Measurements from ENCODE around the gene RELB. TPM values are rescaled to one million over a fixed set of nuclear protein-coding genes. Genes with fewer than 3 reads are reported as not detected.
"Not testable (repeated sequence)": the region's sequence is repeated elsewhere in the genome, so short reads cannot be mapped to it uniquely, and the experiment has no call there.

RELB gene
- total RNA-seq, 3 donors from 2014 or later (not counting 1 experiment from before 2014, with no cell fraction given): 92.4 to 119 (median 105) TPM

GRCh38 chr19:44968118-44968517 is 33.1 kb upstream of the RELB start:
- Histone ChIP-seq H3K9me3 (ENCODE audit: control insufficient read depth, insufficient read depth, low read length) (no peaks in the 10 kb centered on the region), H3K27ac (ENCODE audit: low read length) (no peak overlapping the region), H3K27me3 (ENCODE audit: control insufficient read depth, insufficient read depth, low read length) (no peaks in the 10 kb centered on the region), H3K4me3 (ENCODE audit: low read length) (no peak overlapping the region), H3K36me3 (ENCODE audit: control insufficient read depth, insufficient read depth, low read length) (peaks cover 31% of the 10 kb centered on the region), H3K4me1 (ENCODE audit: control insufficient read depth, insufficient read depth, low read length) (no peaks in the 10 kb centered on the region)
- intact Hi-C loops (cut with micrococcal nuclease): no loop called here
- no peak for ATAC-seq
- WGBS (ENCODE audit: insufficient coverage): 93% methylated on average over 5 of the region's 5 CpGs
- Mint-ChIP-seq H3K9me3 (no peaks in the 10 kb centered on the region), H3K27me3 (ENCODE audit: low read depth in 2 of 2) (no peaks in the 10 kb centered on the region), H3K4me3 (no peak overlapping the region), H3K4me1 (peaks cover 0 to 11% of the 10 kb centered on the region in 2 donors), H3K36me3 (no peaks in the 10 kb centered on the region), H3K27ac (peak overlapping the region in 1 of 2 donors; percentile 3)
- TF ChIP-seq CTCF (IDR thresholded peaks at IDR 0.05): no peak
- no peak for DNase-seq

GRCh38 chr19:44968670-44969069 is 32.6 kb upstream of the RELB start:
- H3K4me3 ChIP-seq (ENCODE audit: low read length): no peak overlapping the region
- Mint-ChIP-seq H3K27ac (no peak overlapping the region), H3K27me3 (ENCODE audit: low read depth in 2 of 2) (no peaks in the 10 kb centered on the region), H3K4me1 (peaks cover 0 to 11% of the 10 kb centered on the region in 2 donors), H3K4me3 (no peak overlapping the region), H3K9me3 (no peaks in the 10 kb centered on the region), H3K36me3 (no peaks in the 10 kb centered on the region)
- no peaks in the 10 kb centered on the region for H3K4me1 ChIP-seq (ENCODE audit: control insufficient read depth, insufficient read depth, low read length)
- intact Hi-C loops (cut with micrococcal nuclease): no loop called here
- no peaks in the 10 kb centered on the region for H3K27me3 ChIP-seq (ENCODE audit: control insufficient read depth, insufficient read depth, low read length)
- peaks cover 36% of the 10 kb centered on the region for H3K36me3 ChIP-seq (ENCODE audit: control insufficient read depth, insufficient read depth, low read length)
- no peak for ATAC-seq
- H3K27ac ChIP-seq (ENCODE audit: low read length): no peak overlapping the region
- no peak for DNase-seq
- WGBS (ENCODE audit: insufficient coverage): 93% methylated on average over 4 of the region's 4 CpGs
- no peaks in the 10 kb centered on the region for H3K9me3 ChIP-seq (ENCODE audit: control insufficient read depth, insufficient read depth, low read length)
- TF ChIP-seq CTCF (IDR thresholded peaks at IDR 0.05): no peak

GRCh38 chr19:44969437-44969836 is 31.8 kb upstream of the RELB start:
- Histone ChIP-seq H3K9me3 (ENCODE audit: control insufficient read depth, insufficient read depth, low read length) (no peaks in the 10 kb centered on the region), H3K4me1 (ENCODE audit: control insufficient read depth, insufficient read depth, low read length) (no peaks in the 10 kb centered on the region), H3K27me3 (ENCODE audit: control insufficient read depth, insufficient read depth, low read length) (no peaks in the 10 kb centered on the region), H3K4me3 (ENCODE audit: low read length) (no peak overlapping the region), H3K27ac (ENCODE audit: low read length) (no peak overlapping the region), H3K36me3 (ENCODE audit: control insufficient read depth, insufficient read depth, low read length) (peaks cover 39% of the 10 kb centered on the region)
- Mint-ChIP-seq H3K36me3 (no peaks in the 10 kb centered on the region), H3K27ac (no peak overlapping the region), H3K4me1 (peaks cover 0 to 11% of the 10 kb centered on the region in 2 donors), H3K27me3 (ENCODE audit: low read depth in 2 of 2) (no peaks in the 10 kb centered on the region), H3K9me3 (no peaks in the 10 kb centered on the region), H3K4me3 (no peak overlapping the region)
- no peak for TF ChIP-seq CTCF (IDR thresholded peaks at IDR 0.05)
- ATAC-seq (no peak), DNase-seq (no peak)
- intact Hi-C loops (cut with micrococcal nuclease): no loop called here
- WGBS (ENCODE audit: insufficient coverage): 93% methylated on average over 3 of the region's 5 CpGs

- intact Hi-C loops (cut with micrococcal nuclease); H3K27ac Mint-ChIP-seq; H3K4me3 ChIP-seq (ENCODE audit: low read length); DNase-seq; ATAC-seq; H3K9me3 ChIP-seq (ENCODE audit: control insufficient read depth, insufficient read depth, low read length); H3K9me3 Mint-ChIP-seq; H3K27me3 ChIP-seq (ENCODE audit: control insufficient read depth, insufficient read depth, low read length); H3K4me1 ChIP-seq (ENCODE audit: control insufficient read depth, insufficient read depth, low read length); H3K27me3 Mint-ChIP-seq (ENCODE audit: low read depth in 2 of 2); H3K4me3 Mint-ChIP-seq; H3K27ac ChIP-seq (ENCODE audit: low read length); H3K36me3 Mint-ChIP-seq: not testable (repeated sequence)
- H3K36me3 ChIP-seq (ENCODE audit: control insufficient read depth, insufficient read depth, low read length): peaks cover 50% of the 10 kb centered on the region
- peaks cover 0 to 11% of the 10 kb centered on the region in 2 donors for H3K4me1 Mint-ChIP-seq
- 84% methylated on average over 5 of the region's 6 CpGs for WGBS (ENCODE audit: insufficient coverage)
These were observed 29.8 kb upstream of the RELB start for GRCh38 chr19:44971451-44971850.
